Osteocyte (in vitro differentiated cells): ENCODE results near the gene TTLL4. TPM values are rescaled to one million over a fixed set of nuclear protein-coding genes. Genes with fewer than 3 reads are reported as not detected.
A peak's percentile ranks its signal among the peaks of the same experiment; 100 is the strongest.

Experiments
- DNase-seq: peaks from one replicate; pipeline ENCODE4 v3.0.0; 2021; ENCODE audit warnings: mixed read lengths; ENCODE audit not compliant: unreplicated experiment; ENCODE audit errors: extremely low spot score
- H3K27ac Mint-ChIP-seq: one replicate; pipeline ENCODE4 v1.8.0; 2021; ENCODE audit warnings: mild to moderate bottlenecking, mixed read lengths; ENCODE audit not compliant: unreplicated experiment
- H3K27me3 Mint-ChIP-seq: one replicate; pipeline ENCODE4 v1.8.0; 2021; ENCODE audit warnings: mixed read lengths; ENCODE audit not compliant: unreplicated experiment
- H3K36me3 Mint-ChIP-seq: one replicate; pipeline ENCODE4 v1.8.0; 2021; ENCODE audit warnings: mixed read lengths; ENCODE audit not compliant: unreplicated experiment
- H3K4me1 Mint-ChIP-seq: one replicate; pipeline ENCODE4 v1.8.0; 2021; ENCODE audit warnings: mixed read lengths; ENCODE audit not compliant: unreplicated experiment
- H3K4me3 Mint-ChIP-seq: one replicate; pipeline ENCODE4 v1.8.0; 2021; ENCODE audit warnings: mild to moderate bottlenecking, moderate library complexity, mixed read lengths; ENCODE audit not compliant: unreplicated experiment
- H3K9me3 Mint-ChIP-seq: one replicate; pipeline ENCODE4 v1.8.0; 2021; ENCODE audit warnings: mixed read lengths; ENCODE audit not compliant: unreplicated experiment
- CTCF ChIP-seq: fragments of 200-600 bp; sonication (generic); IDR thresholded peaks from 2 replicates; pipeline ENCODE4 v1.5.0; 2021; ENCODE audit warnings: antibody characterized with exemption, mild to moderate bottlenecking, moderate library complexity
- total RNA-seq: library from RNA; stranded (reverse); gene quantifications from 2 replicates; pipeline ENCODE4 v1.2.1, GENCODE V29; 2021

The TTLL4 gene
- total RNA-seq, 1 donor from 2014 or later, result 28.6 TPM

GRCh38 chr2:218726004-218726574 is 15.5 kb downstream of the TTLL4 start:
- no peak overlapping the region for H3K27ac Mint-ChIP-seq
- peaks cover 17% of the 10 kb centered on the region for H3K36me3 Mint-ChIP-seq
- no peak for TF ChIP-seq CTCF

GRCh38 chr2:218727502-218728165 is 17.0 kb downstream of the TTLL4 start:
- H3K36me3 Mint-ChIP-seq, result peaks cover 17% of the 10 kb centered on the region

More at GRCh38 chr2:218726004-218726574, 15.5 kb downstream of the TTLL4 start:
- no peak overlapping the region for H3K4me3 Mint-ChIP-seq
- peaks cover 8% of the 10 kb centered on the region for H3K4me1 Mint-ChIP-seq
- peaks cover 10% of the 10 kb centered on the region for H3K9me3 Mint-ChIP-seq
- H3K27me3 Mint-ChIP-seq, result no peaks in the 10 kb centered on the region
- DNase-seq, result no peak

GRCh38 chr2:218729640-218730039 is 19.0 kb downstream of the TTLL4 start:
- peaks cover 10% of the 10 kb centered on the region for H3K9me3 Mint-ChIP-seq
- no peak for TF ChIP-seq CTCF
- no peak overlapping the region for H3K4me3 Mint-ChIP-seq
- H3K36me3 Mint-ChIP-seq, result peaks cover 17% of the 10 kb centered on the region
- peaks cover 31% of the 10 kb centered on the region for H3K4me1 Mint-ChIP-seq
- peak overlapping the region; percentile 50 for H3K27ac Mint-ChIP-seq
- DNase-seq, result no peak
- H3K27me3 Mint-ChIP-seq, result no peaks in the 10 kb centered on the region

More at GRCh38 chr2:218727502-218728165, 17.0 kb downstream of the TTLL4 start:
- H3K4me1 Mint-ChIP-seq, result peaks cover 22% of the 10 kb centered on the region
- peaks cover 10% of the 10 kb centered on the region for H3K9me3 Mint-ChIP-seq
- no peak overlapping the region for H3K27ac Mint-ChIP-seq
- no peaks in the 10 kb centered on the region for H3K27me3 Mint-ChIP-seq
- no peak for DNase-seq
- TF ChIP-seq CTCF, result peak; percentile 38
- no peak overlapping the region for H3K4me3 Mint-ChIP-seq

- Mint-ChIP-seq H3K4me3 (no peak overlapping the region), H3K4me1 (peaks cover 37% of the 10 kb centered on the region), H3K9me3 (peaks cover 3% of the 10 kb centered on the region), H3K36me3 (peaks cover 5% of the 10 kb centered on the region), H3K27me3 (no peaks in the 10 kb centered on the region), H3K27ac (peak overlapping the region; percentile 86)
- TF ChIP-seq CTCF, result no peak
- DNase-seq, result no peak
These were observed 21.6 kb downstream of the TTLL4 start for GRCh38 chr2:218732052-218732760.

- TF ChIP-seq CTCF, result no peak
- H3K9me3 Mint-ChIP-seq, result peaks cover 2% of the 10 kb centered on the region
- H3K36me3 Mint-ChIP-seq, result peaks cover 8% of the 10 kb centered on the region
- H3K27ac Mint-ChIP-seq, result peak overlapping the region; percentile 86
- no peaks in the 10 kb centered on the region for H3K27me3 Mint-ChIP-seq
- no peak overlapping the region for H3K4me3 Mint-ChIP-seq
- H3K4me1 Mint-ChIP-seq, result peaks cover 37% of the 10 kb centered on the region
- DNase-seq, result no peak
These were observed 22.1 kb downstream of the TTLL4 start for GRCh38 chr2:218732761-218733158.
